HG03558 (cell line): ENCODE measurements around the gene MPPE1.
"Not testable (repeated sequence)": the region's sequence is repeated elsewhere in the genome, so short reads cannot be mapped to it uniquely, and the experiment has no call there.

Experiments
- ATAC-seq: cut with Tn5 transposase; IDR thresholded peaks from one replicate; pipeline ENCODE4 v1.9.1; 2021; ENCODE audit warnings: moderate number of reproducible peaks; ENCODE audit not compliant: unreplicated experiment; ENCODE audit errors: extremely low read depth

Gene MPPE1, protein sequence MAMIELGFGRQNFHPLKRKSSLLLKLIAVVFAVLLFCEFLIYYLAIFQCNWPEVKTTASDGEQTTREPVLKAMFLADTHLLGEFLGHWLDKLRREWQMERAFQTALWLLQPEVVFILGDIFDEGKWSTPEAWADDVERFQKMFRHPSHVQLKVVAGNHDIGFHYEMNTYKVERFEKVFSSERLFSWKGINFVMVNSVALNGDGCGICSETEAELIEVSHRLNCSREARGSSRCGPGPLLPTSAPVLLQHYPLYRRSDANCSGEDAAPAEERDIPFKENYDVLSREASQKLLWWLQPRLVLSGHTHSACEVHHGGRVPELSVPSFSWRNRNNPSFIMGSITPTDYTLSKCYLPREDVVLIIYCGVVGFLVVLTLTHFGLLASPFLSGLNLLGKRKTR

DNA sequence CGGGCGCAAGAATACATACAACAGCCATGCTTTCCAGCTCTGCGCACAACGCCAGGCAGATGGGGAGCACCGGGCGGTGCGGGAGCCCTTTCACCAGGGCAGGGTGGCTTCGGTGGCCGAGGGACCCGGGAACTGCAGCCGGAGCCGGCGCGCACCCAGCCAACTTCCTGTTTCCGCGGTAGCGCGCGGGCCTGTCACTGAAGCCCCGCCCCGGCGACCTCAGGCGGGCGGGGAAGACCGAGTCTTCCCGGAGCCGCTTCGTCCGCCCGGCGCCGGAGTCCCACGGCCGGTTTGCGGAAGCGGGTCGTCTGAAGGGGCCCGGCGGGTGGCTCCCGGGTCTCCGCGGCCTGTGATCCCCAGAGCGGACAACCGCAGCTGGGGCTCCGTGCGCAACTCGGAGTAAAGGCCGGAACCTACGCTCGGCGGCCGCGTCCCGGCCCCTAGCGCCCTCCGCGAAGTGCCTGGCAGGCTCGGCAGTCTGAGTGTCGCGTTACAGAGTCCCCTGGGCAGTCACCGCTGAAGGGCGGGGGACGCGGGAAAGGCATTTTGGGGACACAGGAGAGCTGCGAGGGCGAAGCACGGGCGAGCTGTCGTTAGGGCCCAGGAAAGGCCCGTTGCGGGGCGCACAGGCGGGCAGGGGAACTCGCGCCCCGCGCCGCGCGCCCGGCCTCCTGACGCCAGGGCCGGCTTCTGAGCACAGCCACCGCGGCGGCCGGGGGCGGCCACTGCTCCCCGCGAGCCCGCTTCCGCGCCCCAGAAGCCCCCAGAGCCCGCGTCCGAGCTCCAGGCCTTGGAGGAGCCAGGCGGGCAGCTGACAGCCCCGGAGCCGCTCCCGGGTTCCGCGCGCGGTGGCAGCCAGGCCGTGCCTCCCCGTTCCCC is at the start of gene MPPE1:
MPPE1 (minus strand) TSS at position 136 of the 879 bp plus-strand sequence. CDS start 11,053 bp downstream, outside the sequence.
- ATAC-seq: peak; percentile 60

- ATAC-seq: no peak
These were observed 49.5 kb upstream of the MPPE1 start for GRCh38 chr18:11957636-11958035.

- ATAC-seq: no peak
These were observed 48.5 kb upstream of the MPPE1 start for GRCh38 chr18:11956371-11957308.

- no peak for ATAC-seq
These were observed 47.3 kb upstream of the MPPE1 start for GRCh38 chr18:11955239-11956029.

DNA sequence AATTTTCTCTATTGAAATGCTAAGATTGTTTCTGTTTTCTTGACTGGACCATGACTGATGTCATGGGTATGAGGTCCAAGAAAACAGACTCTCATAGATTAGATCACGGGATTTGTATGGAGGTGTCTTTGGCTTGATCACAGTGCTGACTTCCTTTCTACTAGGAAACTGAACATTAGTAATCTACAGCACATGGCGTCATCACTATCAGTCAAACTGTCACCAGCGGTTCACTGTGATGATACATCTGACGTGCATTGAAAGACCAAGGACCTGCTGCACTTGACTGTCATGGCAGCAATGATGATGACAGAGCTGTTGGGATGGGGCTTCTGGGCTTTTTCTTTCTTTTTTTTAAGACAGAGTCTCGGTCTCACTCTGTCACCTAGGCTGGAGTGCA is 45.0 kb upstream of the MPPE1 start:
- ATAC-seq: no peak

GRCh38 chr18:11951390-11951851 is 43.3 kb upstream of the MPPE1 start:
- no peak for ATAC-seq

- ATAC-seq: no peak
These were observed 42.7 kb upstream of the MPPE1 start for GRCh38 chr18:11950824-11951223.

DNA sequence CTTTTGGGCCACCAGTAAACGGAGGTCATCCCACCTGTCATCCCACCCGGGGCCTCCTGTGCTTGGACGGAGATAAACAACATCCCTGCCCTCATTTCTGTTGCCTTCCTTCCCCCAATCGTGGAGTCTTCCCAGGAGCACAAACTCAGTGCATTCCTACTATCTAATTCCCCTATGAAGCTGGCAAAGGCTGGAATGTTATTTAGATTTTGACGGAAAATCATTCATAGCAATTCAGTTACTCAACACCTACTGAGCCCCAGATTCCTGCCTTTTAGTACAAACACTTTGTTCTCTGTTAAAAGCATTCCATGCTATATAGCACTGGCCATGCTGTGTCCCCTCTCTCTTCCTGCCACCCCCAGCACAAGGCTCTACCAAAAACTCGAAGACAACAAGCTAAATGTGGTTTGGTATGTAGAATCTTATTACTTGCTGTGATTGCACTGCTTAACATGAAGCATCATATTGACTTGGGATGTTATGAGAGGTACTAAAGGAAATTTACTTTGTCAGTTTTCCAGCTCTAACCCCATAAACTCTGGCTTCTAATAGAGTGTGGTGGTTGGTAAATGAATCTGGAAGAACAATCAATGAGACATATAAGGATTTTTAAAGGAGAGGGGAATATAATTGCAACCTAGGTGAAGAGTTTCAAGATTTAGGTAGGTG is 40.9 kb upstream of the MPPE1 start:
- ATAC-seq: no peak

- peak; percentile 74 for ATAC-seq
These were observed 39.4 kb upstream of the MPPE1 start for GRCh38 chr18:11947214-11948191.

- no peak for ATAC-seq
These were observed 38.6 kb upstream of the MPPE1 start for GRCh38 chr18:11946756-11947155.

- ATAC-seq: not testable (repeated sequence)
These were observed 37.9 kb upstream of the MPPE1 start for GRCh38 chr18:11945834-11946659.

- no peak for ATAC-seq
These were observed 36.7 kb upstream of the MPPE1 start for GRCh38 chr18:11944786-11945185.

- no peak for ATAC-seq
These were observed 36.1 kb upstream of the MPPE1 start for GRCh38 chr18:11944252-11944651.

- ATAC-seq: no peak
These were observed 35.4 kb upstream of the MPPE1 start for GRCh38 chr18:11943551-11943950.

DNA sequence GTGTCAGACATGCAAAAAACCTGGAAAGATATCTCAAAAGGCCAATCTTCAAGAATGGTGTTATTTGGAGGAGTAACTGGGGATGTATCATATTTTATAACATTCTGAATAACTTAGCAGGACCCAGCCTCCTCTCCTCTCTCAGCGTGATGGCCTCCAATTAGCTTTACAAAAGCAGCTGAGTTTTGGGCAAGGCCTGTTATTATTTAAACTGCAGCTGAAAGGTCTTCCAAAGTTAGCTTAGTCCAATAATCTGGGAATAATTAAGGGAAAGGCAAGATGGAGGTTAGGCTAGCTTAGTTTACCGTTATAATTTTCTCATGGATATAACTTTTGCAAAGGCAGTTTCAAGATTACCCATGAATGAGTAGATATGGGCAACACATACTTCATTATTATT is 32.8 kb upstream of the MPPE1 start:
- no peak for ATAC-seq

- ATAC-seq: no peak
These were observed 29.9 kb upstream of the MPPE1 start for GRCh38 chr18:11937874-11938478.
